ENCODE results near the gene MRPL10. TPM values are rescaled to one million over a fixed set of nuclear protein-coding genes. Genes with fewer than 3 reads are reported as not detected.

The MRPL10 gene
- total and polyA plus RNA-seq, 2 donors (not counting 3 experiments of a cell fraction or from before 2014, with no cell fraction given): 43.4 to 84.0 TPM

DNA sequence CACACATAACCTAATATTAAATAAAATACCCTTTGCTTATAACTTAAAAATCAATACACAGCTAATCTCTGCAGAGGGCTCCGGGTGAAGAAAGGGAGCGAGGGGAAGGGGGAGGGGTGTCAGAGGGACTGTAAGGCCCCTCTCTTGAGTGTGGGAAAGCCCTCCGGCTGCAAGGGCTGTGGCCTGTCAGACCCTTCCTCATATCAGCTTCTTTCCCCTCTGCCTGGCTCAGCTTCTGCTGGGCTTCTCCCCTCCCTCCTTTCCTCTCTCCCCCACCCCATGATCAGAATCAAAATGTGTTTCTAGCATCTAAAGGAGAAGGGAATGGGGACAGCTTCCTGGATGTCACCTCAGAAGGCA lies 14.4 kb upstream of the MRPL10 start:
- Histone ChIP-seq H3K9me1 (replicated peaks; ENCODE audit: control insufficient read depth, extremely low read depth, insufficient read depth, low read length) (no peaks in the 10 kb centered on the region), H3K4me2 (ENCODE audit: insufficient read depth, low read length) (no peak overlapping the region), H2AFZ (ENCODE audit: low read depth, low read length) (no peak overlapping the region), H3K4me1 (ENCODE audit: control insufficient read depth, extremely low read depth, insufficient read depth, low read length) (peaks cover 3% of the 10 kb centered on the region), H3K79me2 (ENCODE audit: control insufficient read depth, insufficient read depth, low read length) (no peaks in the 10 kb centered on the region), H3K36me3 (ENCODE audit: control insufficient read depth in 2 of 2, extremely low read depth in 1 of 2, insufficient read depth in 2 of 2, low read length in 2 of 2) (no peaks in the 10 kb centered on the region), H3K9me3 (replicated peaks; ENCODE audit: control insufficient read depth, insufficient read depth, low read length) (no peaks in the 10 kb centered on the region), H3K9ac (replicated peaks; ENCODE audit: extremely low read depth, insufficient read depth, low read length) (no peak overlapping the region), H3K4me3 (replicated peaks in 1 of 3; ENCODE audit: insufficient read depth in 1 of 3, low read depth in 1 of 3, low read length in 3 of 3) (no peak overlapping the region), H3K27ac (ENCODE audit: insufficient read depth, low read depth, low read length) (no peak overlapping the region), H3K27me3 (ENCODE audit: control insufficient read depth in 2 of 2, insufficient read depth in 2 of 2, low read length in 2 of 2) (no peaks in the 10 kb centered on the region), H4K20me1 (replicated peaks; ENCODE audit: control insufficient read depth, extremely low read depth, insufficient read depth, low read length) (no peaks in the 10 kb centered on the region)
- POLR2A ChIA-PET: no interaction called here
- BruUV-seq (replicated peaks): no TSS peak
- DNase-seq (ENCODE audit: low read depth, low spot score) (no peak), FAIRE-seq (no peak)
- CTCF ChIA-PET: interaction anchor here (0.5 to 10.2 kb wide), 6 partner anchors 10 to 934 kb away, joined by 3 to 367 read pairs (median 24); partner anchors contain the start of gene SP2
- TF ChIP-seq GATA2 (IDR thresholded peaks at IDR 0.05; ENCODE audit: insufficient read depth, insufficient read length, low read depth, low read length) (no peak), EZH2 (IDR thresholded peaks at IDR 0.05; ENCODE audit: borderline replicate concordance, low read depth, low read length, severe bottlenecking) (no peak), POLR2A (IDR thresholded peaks at IDR 0.05; ENCODE audit: low read depth, low read length) (no peak), FOS (IDR thresholded peaks at IDR 0.05; ENCODE audit: borderline replicate concordance, insufficient read depth, low read length) (no peak), MYC (IDR thresholded peaks at IDR 0.05; ENCODE audit: low read depth, low read length) (no peak), JUN (IDR thresholded peaks at IDR 0.05; ENCODE audit: borderline replicate concordance, insufficient read depth, insufficient read length, low read depth) (no peak), POLR2AphosphoS5 (IDR thresholded peaks at IDR 0.05; ENCODE audit: insufficient read depth, low read depth, low read length) (no peak)
- TF ChIP-seq, protein P1, sequence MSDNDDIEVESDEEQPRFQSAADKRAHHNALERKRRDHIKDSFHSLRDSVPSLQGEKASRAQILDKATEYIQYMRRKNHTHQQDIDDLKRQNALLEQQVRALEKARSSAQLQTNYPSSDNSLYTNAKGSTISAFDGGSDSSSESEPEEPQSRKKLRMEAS (IDR thresholded peaks at IDR 0.05; ENCODE audit: insufficient read depth, insufficient read length): no peak
- TF ChIP-seq, protein P2, sequence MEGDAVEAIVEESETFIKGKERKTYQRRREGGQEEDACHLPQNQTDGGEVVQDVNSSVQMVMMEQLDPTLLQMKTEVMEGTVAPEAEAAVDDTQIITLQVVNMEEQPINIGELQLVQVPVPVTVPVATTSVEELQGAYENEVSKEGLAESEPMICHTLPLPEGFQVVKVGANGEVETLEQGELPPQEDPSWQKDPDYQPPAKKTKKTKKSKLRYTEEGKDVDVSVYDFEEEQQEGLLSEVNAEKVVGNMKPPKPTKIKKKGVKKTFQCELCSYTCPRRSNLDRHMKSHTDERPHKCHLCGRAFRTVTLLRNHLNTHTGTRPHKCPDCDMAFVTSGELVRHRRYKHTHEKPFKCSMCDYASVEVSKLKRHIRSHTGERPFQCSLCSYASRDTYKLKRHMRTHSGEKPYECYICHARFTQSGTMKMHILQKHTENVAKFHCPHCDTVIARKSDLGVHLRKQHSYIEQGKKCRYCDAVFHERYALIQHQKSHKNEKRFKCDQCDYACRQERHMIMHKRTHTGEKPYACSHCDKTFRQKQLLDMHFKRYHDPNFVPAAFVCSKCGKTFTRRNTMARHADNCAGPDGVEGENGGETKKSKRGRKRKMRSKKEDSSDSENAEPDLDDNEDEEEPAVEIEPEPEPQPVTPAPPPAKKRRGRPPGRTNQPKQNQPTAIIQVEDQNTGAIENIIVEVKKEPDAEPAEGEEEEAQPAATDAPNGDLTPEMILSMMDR (IDR thresholded peaks at IDR 0.05; ENCODE audit: extremely low read depth in 1 of 2, insufficient read depth in 1 of 2, low read depth in 1 of 2, low read length in 2 of 2): no peak
- intact Hi-C loops (cut with micrococcal nuclease) (no loop called here), dilution Hi-C loops (cut with MboI; ENCODE audit: extremely low pct_ligation_motif_present, low sequenced_read_pairs) (no loop called here)
